Activated T-helper 1 cell treated with anti-CD3 and anti-CD28 coated beads, Interleukin-12 subunit alpha, Interleukin-12 subunit beta, Interleukin-2, Interleukin-4 antibody, amounts not matched to agents 30 ng/mL and 10 ng/mL and 1 ng/mL, durations not matched to agents 14 hours and 24 hours and 36 hours (primary cell): ENCODE data around the gene PRKG1. TPM values are rescaled to one million over a fixed set of nuclear protein-coding genes. Genes with fewer than 3 reads are reported as not detected.

Experiments used
- DNase-seq: peaks from one replicate; pipeline ENCODE4 v3.0.0; 2021; ENCODE audit warnings: low spot score
- H3K27ac Mint-ChIP-seq: one replicate; pipeline ENCODE4 v1.8.0; 2021; ENCODE audit warnings: mild to moderate bottlenecking, mixed read lengths
- H3K27me3 Mint-ChIP-seq: one replicate; pipeline ENCODE4 v1.8.0; 2022; ENCODE audit warnings: mild to moderate bottlenecking, moderate library complexity, mixed read lengths; ENCODE audit not compliant: insufficient read depth
- H3K36me3 Mint-ChIP-seq: one replicate; pipeline ENCODE4 v1.8.0; 2021; ENCODE audit warnings: low read depth, mixed read lengths
- H3K4me1 Mint-ChIP-seq: one replicate; pipeline ENCODE4 v1.8.0; 2021; ENCODE audit warnings: low read depth, mixed read lengths
- H3K4me3 Mint-ChIP-seq: one replicate; pipeline ENCODE4 v1.8.0; 2021; ENCODE audit warnings: mild to moderate bottlenecking, moderate library complexity, mixed read lengths
- H3K9me3 Mint-ChIP-seq: one replicate; pipeline ENCODE4 v1.8.0; 2021; ENCODE audit warnings: mixed read lengths
- intact Hi-C: fragments of 100-400 bp; cut with micrococcal nuclease; formaldehyde crosslinking; loops from one replicate; pipeline ENCODE4 v1.15.1; 2024
- total RNA-seq: library from RNA; stranded (reverse); gene quantifications from 2 replicates; pipeline ENCODE4 v1.2.3, GENCODE V29; 2022

The PRKG1 gene
- total RNA-seq, 1 donor from 2014 or later = not detected

DNA sequence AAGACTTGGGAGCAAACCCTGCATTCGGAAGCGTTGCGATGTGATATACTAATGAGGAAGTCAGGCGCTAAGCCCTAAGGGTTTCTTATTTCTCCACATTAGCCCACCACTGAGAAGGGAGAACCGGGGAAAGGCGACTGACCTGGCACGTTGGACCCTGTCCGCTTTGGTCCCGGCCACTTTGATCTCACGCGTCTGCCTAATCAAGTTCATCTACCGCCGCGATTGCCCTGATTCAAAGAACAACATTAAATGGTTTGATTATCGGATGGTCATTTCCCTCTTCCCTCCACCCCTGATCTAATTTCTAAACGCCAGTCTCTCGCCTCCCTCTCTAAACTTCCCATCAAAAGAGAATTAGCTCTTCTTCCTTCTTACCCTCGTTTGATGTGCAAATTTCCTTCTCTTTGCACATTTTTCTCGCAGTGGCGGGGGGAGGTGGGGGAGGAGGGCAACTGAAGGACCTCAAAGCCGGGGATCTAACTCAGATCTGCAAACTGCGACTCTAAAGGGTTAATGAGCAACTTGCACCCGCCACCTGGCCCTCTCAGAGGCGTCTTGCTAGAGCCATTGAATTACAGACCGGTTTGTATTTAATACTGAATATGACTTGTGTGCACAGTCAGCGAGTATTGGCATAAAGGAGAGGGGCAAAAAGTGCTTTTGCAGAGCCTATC is 1239.1 kb downstream of the PRKG1 start:
- peaks cover 1% of the 10 kb centered on the region for H3K36me3 Mint-ChIP-seq
- H3K27me3 Mint-ChIP-seq = peaks cover 63% of the 10 kb centered on the region
- H3K27ac Mint-ChIP-seq = no peak overlapping the region

DNA sequence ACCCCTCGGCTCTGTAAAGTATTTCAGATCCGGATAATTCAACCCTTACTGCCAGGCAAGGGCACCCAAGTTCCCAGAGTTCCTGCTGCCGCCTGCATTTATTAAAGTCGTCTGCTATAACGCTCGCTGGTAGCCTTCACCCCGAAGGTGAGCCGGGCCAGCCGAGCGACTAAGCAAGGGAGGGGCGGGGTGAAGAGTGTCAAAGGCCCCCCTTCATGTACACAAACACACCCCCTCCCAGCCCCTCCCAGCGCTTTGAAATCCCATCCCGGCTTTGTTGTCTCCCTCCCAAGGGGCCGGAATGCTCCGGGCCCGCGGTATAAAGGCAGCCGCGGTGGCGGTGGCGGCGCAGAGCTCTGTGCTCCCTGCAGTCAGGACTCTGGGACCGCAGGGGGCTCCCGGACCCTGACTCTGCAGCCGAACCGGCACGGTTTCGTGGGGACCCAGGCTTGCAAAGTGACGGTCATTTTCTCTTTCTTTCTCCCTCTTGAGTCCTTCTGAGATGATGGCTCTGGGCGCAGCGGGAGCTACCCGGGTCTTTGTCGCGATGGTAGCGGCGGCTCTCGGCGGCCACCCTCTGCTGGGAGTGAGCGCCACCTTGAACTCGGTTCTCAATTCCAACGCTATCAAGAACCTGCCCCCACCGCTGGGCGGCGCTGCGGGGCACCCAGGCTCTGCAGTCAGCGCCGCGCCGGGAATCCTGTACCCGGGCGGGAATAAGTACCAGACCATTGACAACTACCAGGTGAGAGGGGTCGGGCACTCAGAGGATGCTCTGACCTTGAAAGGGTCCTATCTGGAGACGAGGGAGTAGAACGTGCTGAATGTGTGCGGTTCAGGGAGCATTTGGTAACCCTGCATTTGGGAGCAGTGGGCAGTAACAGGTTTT is 1239.9 kb downstream of the PRKG1 start, which contains the start of gene DKK1:
DKK1 (plus strand) TSS at position 349 of the 889 bp plus-strand sequence; CDS start at position 503, 154 bp downstream.
- Mint-ChIP-seq H3K27ac (no peak within 1 kb of the TSS), H3K4me3 (no peak within 1 kb of the TSS), H3K9me3 (no peaks in the 10 kb centered on the region), H3K36me3 (peaks cover 1% of the 10 kb centered on the region), H3K27me3 (peaks cover 56% of the 10 kb centered on the region), H3K4me1 (no peaks in the 10 kb centered on the region)
- intact Hi-C loops = no loop called here
- no peak for DNase-seq

More for the DNA sequence above, 1239.1 kb downstream of the PRKG1 start:
- intact Hi-C loops = no loop called here
- H3K4me3 Mint-ChIP-seq = no peak overlapping the region
- no peak for DNase-seq
- no peaks in the 10 kb centered on the region for H3K9me3 Mint-ChIP-seq
- H3K4me1 Mint-ChIP-seq = no peaks in the 10 kb centered on the region

- intact Hi-C loops = no loop called here
- no peak overlapping the region for H3K4me3 Mint-ChIP-seq
- H3K9me3 Mint-ChIP-seq = no peaks in the 10 kb centered on the region
These were observed 1240.7 kb downstream of the PRKG1 start for GRCh38 chr10:52314822-52315552.

GRCh38 chr10:52316001-52316400 is 1241.7 kb downstream of the PRKG1 start:
- H3K27me3 Mint-ChIP-seq = peaks cover 46% of the 10 kb centered on the region
- no peak for DNase-seq
- peaks cover 1% of the 10 kb centered on the region for H3K36me3 Mint-ChIP-seq
- no peak overlapping the region for H3K27ac Mint-ChIP-seq
- H3K4me3 Mint-ChIP-seq = no peak overlapping the region
- intact Hi-C loops = no loop called here
- no peaks in the 10 kb centered on the region for H3K4me1 Mint-ChIP-seq
- no peaks in the 10 kb centered on the region for H3K9me3 Mint-ChIP-seq

More at GRCh38 chr10:52314822-52315552, 1240.7 kb downstream of the PRKG1 start:
- H3K27me3 Mint-ChIP-seq = peaks cover 50% of the 10 kb centered on the region
- no peak overlapping the region for H3K27ac Mint-ChIP-seq
- no peak for DNase-seq
- no peaks in the 10 kb centered on the region for H3K4me1 Mint-ChIP-seq
- peaks cover 1% of the 10 kb centered on the region for H3K36me3 Mint-ChIP-seq

DNA sequence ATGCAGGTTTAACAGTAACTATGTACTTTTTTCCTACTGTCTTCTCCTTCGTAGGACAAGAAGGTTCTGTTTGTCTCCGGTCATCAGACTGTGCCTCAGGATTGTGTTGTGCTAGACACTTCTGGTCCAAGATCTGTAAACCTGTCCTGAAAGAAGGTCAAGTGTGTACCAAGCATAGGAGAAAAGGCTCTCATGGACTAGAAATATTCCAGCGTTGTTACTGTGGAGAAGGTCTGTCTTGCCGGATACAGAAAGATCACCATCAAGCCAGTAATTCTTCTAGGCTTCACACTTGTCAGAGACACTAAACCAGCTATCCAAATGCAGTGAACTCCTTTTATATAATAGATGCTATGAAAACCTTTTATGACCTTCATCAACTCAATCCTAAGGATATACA is 1242.2 kb downstream of the PRKG1 start:
- intact Hi-C loops = no loop called here
- Mint-ChIP-seq H3K4me1 (no peaks in the 10 kb centered on the region), H3K36me3 (peaks cover 1% of the 10 kb centered on the region), H3K4me3 (no peak overlapping the region), H3K9me3 (no peaks in the 10 kb centered on the region), H3K27me3 (peaks cover 42% of the 10 kb centered on the region), H3K27ac (no peak overlapping the region)
- DNase-seq = no peak

- no peak overlapping the region for H3K4me3 Mint-ChIP-seq
- no peak overlapping the region for H3K27ac Mint-ChIP-seq
- no peaks in the 10 kb centered on the region for H3K36me3 Mint-ChIP-seq
- intact Hi-C loops = no loop called here
- DNase-seq = no peak
- no peaks in the 10 kb centered on the region for H3K9me3 Mint-ChIP-seq
- no peaks in the 10 kb centered on the region for H3K4me1 Mint-ChIP-seq
- H3K27me3 Mint-ChIP-seq = peaks cover 28% of the 10 kb centered on the region
These were observed 1243.9 kb downstream of the PRKG1 start for GRCh38 chr10:52318136-52318701.

GRCh38 chr10:52318822-52319464 is 1244.7 kb downstream of the PRKG1 start:
- Mint-ChIP-seq H3K27ac (no peak overlapping the region), H3K27me3 (peaks cover 21% of the 10 kb centered on the region), H3K9me3 (no peaks in the 10 kb centered on the region), H3K4me1 (no peaks in the 10 kb centered on the region), H3K36me3 (no peaks in the 10 kb centered on the region), H3K4me3 (no peak overlapping the region)
- no peak for DNase-seq
- intact Hi-C loops = no loop called here

- Mint-ChIP-seq H3K4me3 (no peak overlapping the region), H3K4me1 (no peaks in the 10 kb centered on the region), H3K27ac (no peak overlapping the region), H3K27me3 (peaks cover 12% of the 10 kb centered on the region), H3K36me3 (no peaks in the 10 kb centered on the region), H3K9me3 (no peaks in the 10 kb centered on the region)
- no peak for DNase-seq
- intact Hi-C loops = no loop called here
These were observed 1245.6 kb downstream of the PRKG1 start for GRCh38 chr10:52319926-52320325.

DNA sequence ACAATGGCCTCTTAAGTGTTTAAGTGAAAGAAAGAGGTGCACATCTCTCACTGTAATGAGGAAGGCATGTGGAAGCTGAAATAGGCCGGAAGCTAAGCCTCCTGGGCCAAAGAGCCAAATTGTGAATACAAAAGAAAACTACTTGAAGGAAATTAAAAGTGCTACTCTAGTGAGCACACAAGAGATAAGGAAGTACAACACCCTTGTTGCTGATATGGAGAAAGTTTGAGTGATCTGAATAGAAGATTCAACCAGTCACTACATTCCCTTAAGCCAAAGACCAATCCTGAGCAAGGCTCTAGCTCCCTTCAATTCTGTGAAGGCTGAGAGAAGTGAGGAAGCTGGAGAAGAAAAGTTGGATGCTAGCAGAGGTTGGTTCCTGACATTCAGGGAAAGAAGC is 1248.0 kb downstream of the PRKG1 start:
- no peaks in the 10 kb centered on the region for H3K4me1 Mint-ChIP-seq
- no peak for DNase-seq
- no peak overlapping the region for H3K27ac Mint-ChIP-seq
- H3K9me3 Mint-ChIP-seq = no peaks in the 10 kb centered on the region
- H3K36me3 Mint-ChIP-seq = no peaks in the 10 kb centered on the region
- H3K27me3 Mint-ChIP-seq = no peaks in the 10 kb centered on the region
- H3K4me3 Mint-ChIP-seq = no peak overlapping the region
- intact Hi-C loops = no loop called here

- Mint-ChIP-seq H3K27ac (no peak overlapping the region), H3K4me3 (no peak overlapping the region), H3K9me3 (no peaks in the 10 kb centered on the region), H3K27me3 (no peaks in the 10 kb centered on the region), H3K36me3 (no peaks in the 10 kb centered on the region), H3K4me1 (no peaks in the 10 kb centered on the region)
- intact Hi-C loops = no loop called here
- DNase-seq = no peak
These were observed 1248.6 kb downstream of the PRKG1 start for GRCh38 chr10:52322936-52323335.

- H3K4me1 Mint-ChIP-seq = no peaks in the 10 kb centered on the region
- intact Hi-C loops = no loop called here
- no peaks in the 10 kb centered on the region for H3K9me3 Mint-ChIP-seq
- no peak overlapping the region for H3K27ac Mint-ChIP-seq
- H3K36me3 Mint-ChIP-seq = no peaks in the 10 kb centered on the region
- DNase-seq = no peak
- no peaks in the 10 kb centered on the region for H3K27me3 Mint-ChIP-seq
- no peak overlapping the region for H3K4me3 Mint-ChIP-seq
These were observed 1252.1 kb downstream of the PRKG1 start for GRCh38 chr10:52326382-52326781.

- intact Hi-C loops = no loop called here
- H3K36me3 Mint-ChIP-seq = no peaks in the 10 kb centered on the region
- H3K4me3 Mint-ChIP-seq = no peak overlapping the region
- no peaks in the 10 kb centered on the region for H3K27me3 Mint-ChIP-seq
- no peak overlapping the region for H3K27ac Mint-ChIP-seq
- DNase-seq = no peak
- no peaks in the 10 kb centered on the region for H3K9me3 Mint-ChIP-seq
- H3K4me1 Mint-ChIP-seq = no peaks in the 10 kb centered on the region
These were observed 1257.5 kb downstream of the PRKG1 start for GRCh38 chr10:52331638-52332364.
